Erythroblast (primary cell): ENCODE measurements around the gene ARHGAP6.

ENCODE experiments used
- GATA1 ChIP-seq: IDR thresholded peaks from 2 replicates; pipeline ENCODE4 v1.6.1; 2011; ENCODE audit warnings: low read depth, mild to moderate bottlenecking, control low read depth, low read length, moderate library complexity
- POLR2A ChIP-seq: IDR thresholded peaks from 2 replicates; pipeline ENCODE4 v1.6.1; 2011; ENCODE audit warnings: mild to moderate bottlenecking, low read length

DNA sequence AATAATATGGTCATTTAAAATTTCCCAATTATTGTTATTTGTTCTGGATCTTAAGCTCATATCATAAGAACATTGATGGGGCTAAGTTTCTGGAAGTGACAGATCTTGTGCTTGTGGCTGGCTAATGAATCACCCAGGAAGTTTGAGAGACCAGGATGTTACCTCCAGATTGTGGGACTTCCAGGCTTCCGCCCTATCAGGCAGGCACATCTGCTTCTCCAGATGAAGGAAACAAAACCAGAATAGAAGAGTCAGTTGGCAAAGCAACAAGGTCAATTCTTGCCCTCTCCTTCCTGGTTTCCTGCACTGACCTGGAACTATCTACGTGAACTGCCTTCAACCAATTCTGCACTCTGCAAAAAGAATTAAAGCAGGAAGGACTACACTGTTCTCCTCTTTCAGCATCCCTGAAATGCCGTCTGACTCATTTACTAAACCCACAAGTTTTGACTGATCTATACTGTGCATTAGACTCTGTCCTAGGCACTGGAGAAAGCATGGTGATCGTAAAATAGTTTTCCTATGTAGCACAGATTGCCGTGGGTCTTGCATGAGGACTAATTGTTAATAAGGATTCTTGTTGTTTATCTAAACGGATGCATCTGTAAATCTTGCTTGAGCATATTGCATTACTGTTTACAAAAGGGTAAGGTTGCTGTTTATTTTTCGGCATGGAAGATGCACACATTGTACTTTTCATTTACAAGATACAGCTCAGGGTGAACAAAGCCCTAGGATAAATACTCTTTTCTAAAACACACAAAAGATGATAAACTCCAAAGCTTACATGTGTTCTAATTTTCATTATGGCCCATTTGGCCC, 297.9 kb downstream of the ARHGAP6 start:
- TF ChIP-seq POLR2A (no peak), GATA1 (no peak)
